SK-N-SH treated with all-trans-retinoic acid at 6 μM for 48 hours (cell line): ENCODE results near the gene DBN1.

ENCODE experiments used
- ATAC-seq: fragments of 200-7000 bp; cut with Tn5 transposase; 3 replicates; pipeline ENCODE4 v1.9.1; 2020; ENCODE audit warnings: mild to moderate bottlenecking, moderate library complexity
- ARNTL ChIP-seq: fragments of 450-650 bp; formaldehyde crosslinking; IDR thresholded peaks from 2 replicates; pipeline ENCODE4 v1.5.0; 2020; ENCODE audit warnings: low read depth, mild to moderate bottlenecking, moderate library complexity, borderline replicate concordance
- BACH2 ChIP-seq: fragments of 250-450 bp; sonication (Bioruptor Pico); IDR thresholded peaks from 2 replicates; pipeline ENCODE4 v1.9.0; 2021; ENCODE audit warnings: mild to moderate bottlenecking, borderline replicate concordance
- CSDC2 ChIP-seq: fragments of 250-450 bp; sonication (Bioruptor Pico); IDR thresholded peaks from 2 replicates; pipeline ENCODE4 v1.5.0; 2020; ENCODE audit warnings: mild to moderate bottlenecking, moderate library complexity
- ESRRG ChIP-seq: fragments of 250-450 bp; sonication (Bioruptor Pico); IDR thresholded peaks from 2 replicates; pipeline ENCODE4 v1.6.1; 2021; ENCODE audit warnings: mild to moderate bottlenecking
- GLIS3 ChIP-seq: fragments of 250-450 bp; sonication (Bioruptor Pico); IDR thresholded peaks from 2 replicates; pipeline ENCODE4 v1.5.0; 2020; ENCODE audit warnings: mild to moderate bottlenecking, moderate library complexity
- OSR1 ChIP-seq: fragments of 250-450 bp; sonication (Bioruptor Pico); IDR thresholded peaks from 2 replicates; pipeline ENCODE4 v1.8.0; 2022; ENCODE audit warnings: moderate library complexity, mild to moderate bottlenecking, inconsistent platforms
- PPARA ChIP-seq: fragments of 250-450 bp; sonication (Bioruptor Pico); IDR thresholded peaks from 2 replicates; pipeline ENCODE4 v1.5.0; 2020; ENCODE audit warnings: mild to moderate bottlenecking, borderline replicate concordance
- RARB ChIP-seq: fragments of 250-450 bp; sonication (Bioruptor Pico); IDR thresholded peaks from 2 replicates; pipeline ENCODE4 v1.8.0; 2021; ENCODE audit warnings: mild to moderate bottlenecking, moderate library complexity
- SNAI2 ChIP-seq: fragments of 250-450 bp; sonication (Bioruptor Pico); IDR thresholded peaks from 2 replicates; pipeline ENCODE4 v1.5.0; 2020; ENCODE audit warnings: mild to moderate bottlenecking, moderate library complexity
- TCF4 ChIP-seq: fragments of 250-450 bp; sonication (Bioruptor Pico); IDR thresholded peaks from 2 replicates; pipeline ENCODE4 v1.8.0; 2021; ENCODE audit warnings: mild to moderate bottlenecking, moderate library complexity, borderline replicate concordance
- ZC3H10 ChIP-seq: fragments of 250-450 bp; sonication (Bioruptor Pico); IDR thresholded peaks from 2 replicates; pipeline ENCODE4 v1.5.1; 2021; ENCODE audit warnings: mild to moderate bottlenecking, moderate library complexity
- ZFP3 ChIP-seq: fragments of 250-450 bp; sonication (Bioruptor Pico); IDR thresholded peaks from 2 replicates; pipeline ENCODE4 v1.5.0; 2020; ENCODE audit warnings: mild to moderate bottlenecking, moderate library complexity
- ZFP30 ChIP-seq: fragments of 450-650 bp; formaldehyde crosslinking; IDR thresholded peaks from 2 replicates; pipeline ENCODE4 v1.5.0; 2022; ENCODE audit warnings: mild to moderate bottlenecking, moderate library complexity
- ZNF70 ChIP-seq: fragments of 450-650 bp; formaldehyde crosslinking; IDR thresholded peaks from 2 replicates; pipeline ENCODE4 v1.5.0; 2020; ENCODE audit warnings: mild to moderate bottlenecking, moderate library complexity
- ZNF8 ChIP-seq: fragments of 450-650 bp; formaldehyde crosslinking; IDR thresholded peaks from 2 replicates; pipeline ENCODE4 v1.5.0; 2020; ENCODE audit warnings: mild to moderate bottlenecking, moderate library complexity
- TF ChIP-seq, protein P1 (sequence below): fragments of 250-450 bp; sonication (Bioruptor Pico); IDR thresholded peaks from 2 replicates; pipeline ENCODE4 v1.8.0; 2020; ENCODE audit warnings: mild to moderate bottlenecking, moderate library complexity, borderline replicate concordance
- TF ChIP-seq, protein P2 (sequence below): fragments of 250-450 bp; sonication (Bioruptor Pico); IDR thresholded peaks from 2 replicates; pipeline ENCODE4 v1.5.1; 2021; ENCODE audit warnings: mild to moderate bottlenecking, moderate library complexity
- TF ChIP-seq, protein P3 (sequence below): fragments of 250-450 bp; sonication (Bioruptor Pico); IDR thresholded peaks from 2 replicates; pipeline ENCODE4 v1.5.0; 2020; ENCODE audit warnings: mild to moderate bottlenecking, moderate library complexity

DBN1 gene

DNA sequence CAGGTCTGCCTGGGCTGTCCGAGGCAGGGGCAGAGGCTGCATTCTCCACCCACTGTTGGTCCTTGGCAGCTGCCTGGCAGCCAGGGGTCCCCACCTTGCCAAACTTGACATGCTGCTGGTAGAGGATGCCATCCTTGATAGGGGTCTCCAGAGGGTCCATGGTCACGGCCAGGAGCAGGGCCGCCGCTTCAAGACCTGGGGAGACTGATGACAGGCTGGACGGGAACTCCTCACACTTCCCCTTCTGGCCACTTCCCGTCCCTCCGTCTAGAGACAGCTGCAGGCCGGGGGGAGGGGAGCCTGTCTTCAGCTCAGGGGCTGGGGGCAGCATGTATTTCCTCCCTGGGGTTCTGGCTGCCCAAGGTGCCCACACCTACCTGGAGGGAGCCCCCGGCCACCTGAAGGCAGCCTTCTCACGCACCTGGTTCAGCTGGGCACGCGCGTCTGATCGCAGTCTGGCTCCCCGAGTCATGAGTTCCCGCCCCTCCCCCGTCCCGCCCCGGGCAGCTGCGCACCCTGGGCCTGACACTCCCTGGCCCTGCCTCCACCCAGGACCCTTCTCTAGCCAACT lies 36.0 kb upstream of the DBN1 start, which contains the start of gene DOK3:
DOK3 (minus strand) TSS at position 446 of the 571 bp plus-strand sequence; CDS start at position 160, 286 bp downstream.
- TF ChIP-seq, protein P1, sequence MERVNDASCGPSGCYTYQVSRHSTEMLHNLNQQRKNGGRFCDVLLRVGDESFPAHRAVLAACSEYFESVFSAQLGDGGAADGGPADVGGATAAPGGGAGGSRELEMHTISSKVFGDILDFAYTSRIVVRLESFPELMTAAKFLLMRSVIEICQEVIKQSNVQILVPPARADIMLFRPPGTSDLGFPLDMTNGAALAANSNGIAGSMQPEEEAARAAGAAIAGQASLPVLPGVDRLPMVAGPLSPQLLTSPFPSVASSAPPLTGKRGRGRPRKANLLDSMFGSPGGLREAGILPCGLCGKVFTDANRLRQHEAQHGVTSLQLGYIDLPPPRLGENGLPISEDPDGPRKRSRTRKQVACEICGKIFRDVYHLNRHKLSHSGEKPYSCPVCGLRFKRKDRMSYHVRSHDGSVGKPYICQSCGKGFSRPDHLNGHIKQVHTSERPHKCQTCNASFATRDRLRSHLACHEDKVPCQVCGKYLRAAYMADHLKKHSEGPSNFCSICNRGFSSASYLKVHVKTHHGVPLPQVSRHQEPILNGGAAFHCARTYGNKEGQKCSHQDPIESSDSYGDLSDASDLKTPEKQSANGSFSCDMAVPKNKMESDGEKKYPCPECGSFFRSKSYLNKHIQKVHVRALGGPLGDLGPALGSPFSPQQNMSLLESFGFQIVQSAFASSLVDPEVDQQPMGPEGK (CRISPR knock-in tag) = no peak
- no peak for TF ChIP-seq TCF4 (CRISPR knock-in tag)
- TF ChIP-seq OSR1 (CRISPR knock-in tag) = no peak
- TF ChIP-seq GLIS3 (CRISPR knock-in tag) = no peak
- TF ChIP-seq, protein P2, sequence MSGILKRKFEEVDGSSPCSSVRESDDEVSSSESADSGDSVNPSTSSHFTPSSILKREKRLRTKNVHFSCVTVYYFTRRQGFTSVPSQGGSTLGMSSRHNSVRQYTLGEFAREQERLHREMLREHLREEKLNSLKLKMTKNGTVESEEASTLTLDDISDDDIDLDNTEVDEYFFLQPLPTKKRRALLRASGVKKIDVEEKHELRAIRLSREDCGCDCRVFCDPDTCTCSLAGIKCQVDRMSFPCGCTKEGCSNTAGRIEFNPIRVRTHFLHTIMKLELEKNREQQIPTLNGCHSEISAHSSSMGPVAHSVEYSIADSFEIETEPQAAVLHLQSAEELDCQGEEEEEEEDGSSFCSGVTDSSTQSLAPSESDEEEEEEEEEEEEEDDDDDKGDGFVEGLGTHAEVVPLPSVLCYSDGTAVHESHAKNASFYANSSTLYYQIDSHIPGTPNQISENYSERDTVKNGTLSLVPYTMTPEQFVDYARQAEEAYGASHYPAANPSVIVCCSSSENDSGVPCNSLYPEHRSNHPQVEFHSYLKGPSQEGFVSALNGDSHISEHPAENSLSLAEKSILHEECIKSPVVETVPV (CRISPR knock-in tag) = no peak
- no peak for TF ChIP-seq ESRRG (CRISPR knock-in tag)
- no peak for TF ChIP-seq ZFP30 (CRISPR knock-in tag)
- no peak for ATAC-seq

DNA sequence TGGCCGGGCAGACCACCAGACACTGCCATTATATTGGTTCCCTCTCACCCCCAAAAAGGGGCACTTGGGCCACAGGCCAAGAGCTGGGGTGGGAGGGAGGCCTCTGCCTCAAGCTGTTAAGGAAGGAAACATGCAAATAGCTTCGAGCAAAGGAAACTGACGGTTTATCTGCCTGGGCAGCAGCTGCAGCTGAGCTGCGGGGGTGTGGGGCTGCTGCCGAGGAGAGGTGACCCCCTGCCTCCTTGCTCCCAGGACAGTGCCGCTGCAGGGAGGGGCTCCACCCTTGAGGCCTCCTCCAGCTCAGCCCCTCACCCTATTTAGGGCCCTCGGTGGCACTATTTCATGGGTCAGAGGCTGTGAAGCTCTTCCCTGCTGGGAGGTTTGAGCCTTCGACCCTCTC lies 35.4 kb upstream of the DBN1 start:
- TF ChIP-seq ZNF8 (CRISPR knock-in tag) (no peak), ARNTL (CRISPR knock-in tag) (no peak), RARB (CRISPR knock-in tag) (no peak), ESRRG (CRISPR knock-in tag) (no peak), BACH2 (CRISPR knock-in tag) (no peak), GLIS3 (CRISPR knock-in tag) (no peak), CSDC2 (CRISPR knock-in tag) (no peak), ZNF70 (no peak), ZC3H10 (CRISPR knock-in tag) (no peak), PPARA (CRISPR knock-in tag) (no peak), ZFP3 (CRISPR knock-in tag) (no peak), OSR1 (CRISPR knock-in tag) (no peak), SNAI2 (CRISPR knock-in tag) (no peak)
- TF ChIP-seq, protein P2 (CRISPR knock-in tag) = no peak
- TF ChIP-seq, protein P1 (CRISPR knock-in tag) = no peak
- TF ChIP-seq, protein P3, sequence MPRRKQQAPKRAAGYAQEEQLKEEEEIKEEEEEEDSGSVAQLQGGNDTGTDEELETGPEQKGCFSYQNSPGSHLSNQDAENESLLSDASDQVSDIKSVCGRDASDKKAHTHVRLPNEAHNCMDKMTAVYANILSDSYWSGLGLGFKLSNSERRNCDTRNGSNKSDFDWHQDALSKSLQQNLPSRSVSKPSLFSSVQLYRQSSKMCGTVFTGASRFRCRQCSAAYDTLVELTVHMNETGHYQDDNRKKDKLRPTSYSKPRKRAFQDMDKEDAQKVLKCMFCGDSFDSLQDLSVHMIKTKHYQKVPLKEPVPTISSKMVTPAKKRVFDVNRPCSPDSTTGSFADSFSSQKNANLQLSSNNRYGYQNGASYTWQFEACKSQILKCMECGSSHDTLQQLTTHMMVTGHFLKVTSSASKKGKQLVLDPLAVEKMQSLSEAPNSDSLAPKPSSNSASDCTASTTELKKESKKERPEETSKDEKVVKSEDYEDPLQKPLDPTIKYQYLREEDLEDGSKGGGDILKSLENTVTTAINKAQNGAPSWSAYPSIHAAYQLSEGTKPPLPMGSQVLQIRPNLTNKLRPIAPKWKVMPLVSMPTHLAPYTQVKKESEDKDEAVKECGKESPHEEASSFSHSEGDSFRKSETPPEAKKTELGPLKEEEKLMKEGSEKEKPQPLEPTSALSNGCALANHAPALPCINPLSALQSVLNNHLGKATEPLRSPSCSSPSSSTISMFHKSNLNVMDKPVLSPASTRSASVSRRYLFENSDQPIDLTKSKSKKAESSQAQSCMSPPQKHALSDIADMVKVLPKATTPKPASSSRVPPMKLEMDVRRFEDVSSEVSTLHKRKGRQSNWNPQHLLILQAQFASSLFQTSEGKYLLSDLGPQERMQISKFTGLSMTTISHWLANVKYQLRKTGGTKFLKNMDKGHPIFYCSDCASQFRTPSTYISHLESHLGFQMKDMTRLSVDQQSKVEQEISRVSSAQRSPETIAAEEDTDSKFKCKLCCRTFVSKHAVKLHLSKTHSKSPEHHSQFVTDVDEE = no peak
- ATAC-seq = no peak

DNA sequence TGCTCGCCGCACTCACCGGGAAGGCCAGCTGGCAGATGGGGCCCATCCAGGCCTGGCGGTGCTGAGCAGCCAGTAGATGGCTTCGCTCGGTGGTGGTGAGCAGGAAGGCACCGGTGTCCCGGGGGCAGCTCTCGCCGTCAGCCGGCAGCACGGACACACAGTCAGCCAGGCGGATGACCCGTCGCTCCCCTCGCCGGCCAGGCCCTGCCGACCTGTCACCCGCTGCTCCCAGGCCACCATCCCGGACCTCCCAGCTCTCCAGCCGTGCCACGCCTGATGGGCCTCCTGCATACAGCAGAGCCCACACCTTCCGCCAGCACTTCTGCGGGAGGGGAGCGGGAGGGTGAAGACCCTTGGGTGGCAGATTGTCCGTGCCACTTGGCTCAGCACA lies 34.8 kb upstream of the DBN1 start:
- no peak for ATAC-seq
- TF ChIP-seq, protein P3 = no peak
- TF ChIP-seq ESRRG (CRISPR knock-in tag) = no peak
- TF ChIP-seq OSR1 (CRISPR knock-in tag) = no peak
- no peak for TF ChIP-seq ZC3H10 (CRISPR knock-in tag)
